ENCODE results near the gene RCAN1. TPM values are rescaled to one million over a fixed set of nuclear protein-coding genes. Genes with fewer than 3 reads are reported as not detected.

The RCAN1 gene
- total RNA-seq, 2 donors from 2014 or later, result 4.9 to 6.3 TPM

GRCh38 chr21:34536311-34536710, 78.6 kb downstream of the RCAN1 start:
- no peaks in the 10 kb centered on the region for H3K36me3 Mint-ChIP-seq (ENCODE audit: low read depth)
- H3K27me3 Mint-ChIP-seq, result no peaks in the 10 kb centered on the region
- ATAC-seq (replicated peaks), result no peak
- no peak overlapping the region for H3K27ac Mint-ChIP-seq
- no peaks in the 10 kb centered on the region for H3K9me3 Mint-ChIP-seq
- no peak overlapping the region for H3K4me3 Mint-ChIP-seq
- peaks cover 6% of the 10 kb centered on the region for H3K4me1 Mint-ChIP-seq

- H3K4me3 Mint-ChIP-seq, result no peak overlapping the region
- ATAC-seq (replicated peaks), result no peak
- H3K9me3 Mint-ChIP-seq, result peaks cover 2% of the 10 kb centered on the region
- no peaks in the 10 kb centered on the region for H3K36me3 Mint-ChIP-seq (ENCODE audit: low read depth)
- peaks cover 6% of the 10 kb centered on the region for H3K4me1 Mint-ChIP-seq
- no peaks in the 10 kb centered on the region for H3K27me3 Mint-ChIP-seq
- H3K27ac Mint-ChIP-seq, result no peak overlapping the region
These were observed 79.0 kb downstream of the RCAN1 start for GRCh38 chr21:34535886-34536285.

- H3K27ac Mint-ChIP-seq, result no peak overlapping the region
These were observed 80.4 kb downstream of the RCAN1 start for GRCh38 chr21:34534522-34534921.

GRCh38 chr21:34533938-34534337, 81.0 kb downstream of the RCAN1 start:
- Mint-ChIP-seq H3K27ac (no peak overlapping the region), H3K4me3 (no peak overlapping the region), H3K9me3 (peaks cover 3% of the 10 kb centered on the region), H3K27me3 (no peaks in the 10 kb centered on the region), H3K36me3 (ENCODE audit: low read depth) (no peaks in the 10 kb centered on the region), H3K4me1 (peaks cover 6% of the 10 kb centered on the region)
- no peak for ATAC-seq (replicated peaks)

More at GRCh38 chr21:34534522-34534921, 80.4 kb downstream of the RCAN1 start:
- peaks cover 6% of the 10 kb centered on the region for H3K4me1 Mint-ChIP-seq
- H3K4me3 Mint-ChIP-seq, result no peak overlapping the region
- peak; percentile 76 for ATAC-seq (replicated peaks)
- H3K27me3 Mint-ChIP-seq, result no peaks in the 10 kb centered on the region
- no peaks in the 10 kb centered on the region for H3K36me3 Mint-ChIP-seq (ENCODE audit: low read depth)
- H3K9me3 Mint-ChIP-seq, result peaks cover 3% of the 10 kb centered on the region

GRCh38 chr21:34531399-34531798, 83.5 kb downstream of the RCAN1 start:
- no peak overlapping the region for H3K4me3 Mint-ChIP-seq
- no peaks in the 10 kb centered on the region for H3K27me3 Mint-ChIP-seq
- ATAC-seq (replicated peaks), result no peak
- H3K36me3 Mint-ChIP-seq (ENCODE audit: low read depth), result no peaks in the 10 kb centered on the region
- no peak overlapping the region for H3K27ac Mint-ChIP-seq
- peaks cover 3% of the 10 kb centered on the region for H3K9me3 Mint-ChIP-seq
- peaks cover 8% of the 10 kb centered on the region for H3K4me1 Mint-ChIP-seq

GRCh38 chr21:34530261-34530660, 84.7 kb downstream of the RCAN1 start:
- Mint-ChIP-seq H3K36me3 (ENCODE audit: low read depth) (no peaks in the 10 kb centered on the region), H3K9me3 (peaks cover 3% of the 10 kb centered on the region), H3K4me3 (no peak overlapping the region), H3K27ac (no peak overlapping the region), H3K27me3 (no peaks in the 10 kb centered on the region), H3K4me1 (peaks cover 10% of the 10 kb centered on the region)
- no peak for ATAC-seq (replicated peaks)

GRCh38 chr21:34528131-34528561, 86.8 kb downstream of the RCAN1 start:
- Mint-ChIP-seq H3K4me1 (peaks cover 10% of the 10 kb centered on the region), H3K9me3 (peaks cover 3% of the 10 kb centered on the region), H3K4me3 (peak overlapping the region; percentile 74), H3K36me3 (ENCODE audit: low read depth) (no peaks in the 10 kb centered on the region), H3K27me3 (no peaks in the 10 kb centered on the region), H3K27ac (no peak overlapping the region)
- no peak for ATAC-seq (replicated peaks)

- H3K9me3 Mint-ChIP-seq, result peaks cover 3% of the 10 kb centered on the region
- peak overlapping the region; percentile 92 for H3K27ac Mint-ChIP-seq
- peak; percentile 90 for ATAC-seq (replicated peaks)
- no peaks in the 10 kb centered on the region for H3K27me3 Mint-ChIP-seq
- peak overlapping the region; percentile 74 for H3K4me3 Mint-ChIP-seq
- H3K4me1 Mint-ChIP-seq, result peaks cover 10% of the 10 kb centered on the region
- H3K36me3 Mint-ChIP-seq (ENCODE audit: low read depth), result no peaks in the 10 kb centered on the region
These were observed 88.2 kb downstream of the RCAN1 start for GRCh38 chr21:34526618-34527290.

GRCh38 chr21:34526241-34526617, 88.7 kb downstream of the RCAN1 start:
- Mint-ChIP-seq H3K27ac (peak overlapping the region; percentile 92), H3K9me3 (peaks cover 3% of the 10 kb centered on the region)

GRCh38 chr21:34524646-34525601, 90.0 kb downstream of the RCAN1 start:
- Mint-ChIP-seq H3K36me3 (ENCODE audit: low read depth) (peaks cover 5% of the 10 kb centered on the region), H3K27me3 (no peaks in the 10 kb centered on the region), H3K4me3 (no peak overlapping the region), H3K9me3 (no peaks in the 10 kb centered on the region), H3K4me1 (peaks cover 10% of the 10 kb centered on the region), H3K27ac (peak overlapping the region; percentile 14)
- no peak for ATAC-seq (replicated peaks)

More at GRCh38 chr21:34526241-34526617, 88.7 kb downstream of the RCAN1 start:
- no peaks in the 10 kb centered on the region for H3K27me3 Mint-ChIP-seq
- H3K4me3 Mint-ChIP-seq, result peak overlapping the region; percentile 74
- H3K4me1 Mint-ChIP-seq, result peaks cover 10% of the 10 kb centered on the region
- ATAC-seq (replicated peaks), result no peak
- H3K36me3 Mint-ChIP-seq (ENCODE audit: low read depth), result peaks cover 5% of the 10 kb centered on the region

- no peak overlapping the region for H3K27ac Mint-ChIP-seq
- H3K27me3 Mint-ChIP-seq, result no peaks in the 10 kb centered on the region
- peaks cover 10% of the 10 kb centered on the region for H3K4me1 Mint-ChIP-seq
- H3K4me3 Mint-ChIP-seq, result no peak overlapping the region
- H3K36me3 Mint-ChIP-seq (ENCODE audit: low read depth), result peaks cover 7% of the 10 kb centered on the region
- no peak for ATAC-seq (replicated peaks)
- H3K9me3 Mint-ChIP-seq, result no peaks in the 10 kb centered on the region
These were observed 91.8 kb downstream of the RCAN1 start for GRCh38 chr21:34523019-34523555.

- Mint-ChIP-seq H3K4me3 (no peak overlapping the region), H3K9me3 (no peaks in the 10 kb centered on the region), H3K4me1 (peaks cover 14% of the 10 kb centered on the region), H3K36me3 (ENCODE audit: low read depth) (peaks cover 15% of the 10 kb centered on the region), H3K27me3 (no peaks in the 10 kb centered on the region), H3K27ac (no peak overlapping the region)
- no peak for ATAC-seq (replicated peaks)
These were observed 92.6 kb downstream of the RCAN1 start for GRCh38 chr21:34522284-34522683.

GRCh38 chr21:34521561-34521960, 93.4 kb downstream of the RCAN1 start:
- no peaks in the 10 kb centered on the region for H3K27me3 Mint-ChIP-seq
- no peaks in the 10 kb centered on the region for H3K9me3 Mint-ChIP-seq
- ATAC-seq (replicated peaks), result no peak
- H3K27ac Mint-ChIP-seq, result peak overlapping the region; percentile 5
- H3K4me3 Mint-ChIP-seq, result no peak overlapping the region
- H3K36me3 Mint-ChIP-seq (ENCODE audit: low read depth), result peaks cover 16% of the 10 kb centered on the region
- H3K4me1 Mint-ChIP-seq, result peaks cover 7% of the 10 kb centered on the region

- Mint-ChIP-seq H3K4me3 (no peak overlapping the region), H3K4me1 (peaks cover 4% of the 10 kb centered on the region), H3K9me3 (no peaks in the 10 kb centered on the region), H3K27ac (peak overlapping the region; percentile 5), H3K36me3 (ENCODE audit: low read depth) (peaks cover 16% of the 10 kb centered on the region), H3K27me3 (no peaks in the 10 kb centered on the region)
- ATAC-seq (replicated peaks), result no peak
These were observed 94.0 kb downstream of the RCAN1 start for GRCh38 chr21:34520764-34521508.
